Esophagus squamous epithelium (tissue), 5 donors: Measurements from ENCODE around the gene NUP42. TPM values are rescaled to one million over a fixed set of nuclear protein-coding genes. Genes with fewer than 3 reads are reported as not detected.

Experiments used
- DNase-seq: peaks from one replicate; lab custom pipeline; 2025; lab: John Stamatoyannopoulos, UW
- H3K27ac ChIP-seq, 4 donors: fragments of 200-600 bp; sonication (generic); one replicate each; pipeline ENCODE4 v1.5.1; 2016 to 2019; ENCODE audit warnings: mild to moderate bottlenecking in 1 of 4
- H3K27me3 ChIP-seq, 4 donors: fragments of 200-600 bp; sonication (generic); 1 replicate in 3 of 4; 2 replicates in 1 of 4; pipeline versions ENCODE4 v1.5.1 to v1.6.0; 2017 to 2021; ENCODE audit warnings: antibody characterized with exemption in 1 of 4
- H3K36me3 ChIP-seq, 3 donors: fragments of 200-600 bp; sonication (generic); one replicate each; pipeline ENCODE4 v1.5.1; 2016 to 2019
- H3K4me1 ChIP-seq, 3 donors: fragments of 200-600 bp; sonication (generic); one replicate each; pipeline ENCODE4 v1.5.1; 2017 to 2019
- H3K4me3 ChIP-seq, 4 donors: fragments of 200-600 bp; sonication (generic); 1 replicate in 3 of 4; 2 replicates in 1 of 4; pipeline ENCODE4 v1.5.1; 2016 to 2019; ENCODE audit warnings: mild to moderate bottlenecking in 2 of 4, moderate library complexity in 1 of 4
- H3K9me3 ChIP-seq, 3 donors: fragments of 200-600 bp; sonication (generic); one replicate each; pipeline ENCODE4 v1.5.1; 2016 to 2019
- CTCF ChIP-seq, 6 experiments: fragments of 450-650 bp in 4 of 6; fragments of 200-600 bp in 2 of 6; sonication (generic) in 2 of 6; IDR thresholded peaks; one replicate each; pipeline ENCODE4 v1.5.1; 2016 to 2019; ENCODE audit warnings: antibody characterized with exemption in 6 of 6, mild to moderate bottlenecking in 4 of 6, moderate library complexity in 4 of 6
- POLR2A ChIP-seq, 4 donors: fragments of 450-650 bp; IDR thresholded peaks; one replicate each; pipeline ENCODE4 v1.6.1; 2017; ENCODE audit warnings: antibody characterized with exemption in 4 of 4, mild to moderate bottlenecking in 4 of 4, moderate library complexity in 3 of 4
- WGBS, 2 donors: methylation state at CpG; one replicate each; pipeline ENCODE4 v1.1.5; 2018; 5-methylcytosine and 5-hydroxymethylcytosine counted together
- intact Hi-C: fragments of 100-400 bp; cut with DNase I; formaldehyde crosslinking; loops from one replicate; pipeline ENCODE4 v1.15.0; 2022
- total RNA-seq, 4 donors: library from RNA; depleted of rRNA; stranded (reverse); fragments of >200 nt; gene quantifications; one replicate each; pipeline ENCODE4 v1.1.0, GENCODE V29; 2016
- donor health status: DM: yes; HTN: yes; CAD: no.

The NUP42 gene
- total RNA-seq, 4 donors from 2014 or later = 15.5 to 34.3 (median 29.1) TPM

GRCh38 chr7:23167691-23168090 is 14.2 kb upstream of the NUP42 start:
- Histone ChIP-seq H3K27me3 (no peaks in the 10 kb centered on the region), H3K4me1 (no peaks in the 10 kb centered on the region), H3K36me3 (peaks cover 0 to 51% (median 0%) of the 10 kb centered on the region in 3 donors), H3K4me3 (no peak overlapping the region), H3K9me3 (no peaks in the 10 kb centered on the region), H3K27ac (no peak overlapping the region)
- intact Hi-C loops = no loop called here
- 92% methylated on average over 4 to 5 of the region's 5 CpGs for WGBS, 2 donors
- no peak for DNase-seq
- TF ChIP-seq CTCF (IDR thresholded peaks at IDR 0.05) (no peak), POLR2A (IDR thresholded peaks at IDR 0.05) (no peak)

GRCh38 chr7:23168111-23168885 is 13.6 kb upstream of the NUP42 start:
- Histone ChIP-seq H3K27me3 (no peaks in the 10 kb centered on the region), H3K4me3 (no peak overlapping the region), H3K4me1 (no peaks in the 10 kb centered on the region), H3K9me3 (no peaks in the 10 kb centered on the region), H3K27ac (no peak overlapping the region), H3K36me3 (peaks cover 0 to 53% (median 0%) of the 10 kb centered on the region in 3 donors)
- DNase-seq = no peak
- 89 to 95% methylated on average over 8 of the region's 8 CpGs for WGBS, 2 donors
- intact Hi-C loops = no loop called here
- TF ChIP-seq POLR2A (IDR thresholded peaks at IDR 0.05) = no peak
- TF ChIP-seq CTCF (IDR thresholded peaks at IDR 0.05) = no peak

DNA sequence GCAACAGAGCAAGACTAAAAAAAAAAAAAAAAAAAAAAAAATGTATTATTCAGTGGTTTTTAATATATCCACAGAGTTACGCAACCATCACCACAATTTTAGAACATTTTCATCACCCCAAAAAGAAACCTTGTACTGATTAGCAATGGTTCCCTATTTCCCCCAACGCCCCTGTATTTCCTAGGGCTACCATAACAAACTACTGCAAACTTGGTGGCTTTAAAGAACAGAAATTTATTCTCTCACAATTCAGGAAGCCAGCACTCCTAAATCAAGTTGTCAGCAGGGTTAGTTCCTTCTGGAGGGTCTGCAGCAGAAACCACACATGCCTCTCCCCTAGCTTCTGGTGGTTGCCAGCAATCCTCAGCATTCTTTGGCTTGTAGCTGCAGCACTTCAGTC is 5.9 kb upstream of the NUP42 start:
- Histone ChIP-seq H3K27ac (no peak overlapping the region), H3K4me1 (peaks cover 0 to 4% (median under 1%) of the 10 kb centered on the region in 3 donors), H3K36me3 (peaks cover 0 to 29% (median 0%) of the 10 kb centered on the region in 3 donors), H3K9me3 (no peaks in the 10 kb centered on the region), H3K27me3 (no peaks in the 10 kb centered on the region), H3K4me3 (no peak overlapping the region)
- intact Hi-C loops = no loop called here
- WGBS, 2 donors = 85% methylated on average over 2 of the region's 2 CpGs
- TF ChIP-seq CTCF (IDR thresholded peaks at IDR 0.05) (no peak), POLR2A (IDR thresholded peaks at IDR 0.05) (no peak)
- DNase-seq = no peak

DNA sequence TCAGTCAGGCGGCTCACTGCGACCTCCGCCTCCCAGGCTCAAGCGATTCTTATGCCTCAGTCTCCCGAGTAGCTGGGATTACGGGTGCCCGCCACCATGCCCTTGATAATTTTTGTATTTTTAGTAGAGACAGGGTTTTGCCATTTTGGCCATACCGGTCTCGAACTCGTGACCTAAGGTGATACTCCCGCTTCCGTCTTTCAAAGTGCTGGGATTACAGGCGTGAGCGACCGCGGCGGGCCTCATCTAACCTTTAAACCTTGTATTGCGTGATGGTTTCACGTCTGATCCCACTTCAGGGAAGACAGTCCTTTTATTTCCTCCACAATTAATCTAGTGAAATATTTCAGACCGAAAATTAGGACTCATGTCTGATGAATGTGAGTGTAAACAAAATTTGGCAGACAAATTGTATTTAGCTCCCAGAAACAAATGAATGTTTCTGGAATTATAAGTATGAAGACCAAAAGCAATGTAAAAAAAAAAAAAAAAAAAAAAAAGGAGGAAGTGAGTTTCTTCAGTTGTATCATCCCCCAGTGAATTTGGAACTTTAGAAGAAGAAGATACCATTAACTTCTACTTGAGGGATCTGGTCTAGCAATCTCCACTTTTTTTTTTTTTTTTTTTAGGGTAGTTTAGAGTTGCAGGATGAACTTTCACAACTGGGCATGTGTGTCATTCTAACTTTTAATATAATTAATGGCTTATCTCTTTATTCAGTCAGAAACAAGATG is 1.6 kb downstream of the NUP42 start:
- peak overlapping the region in 2 of 4 donors; percentile 79 to 89 for H3K4me3 ChIP-seq
- 91 to 92% methylated on average over 20 of the region's 20 CpGs for WGBS, 2 donors
- H3K4me1 ChIP-seq = peaks cover 12 to 57% (median 18%) of the 10 kb centered on the region in 3 donors
- H3K9me3 ChIP-seq = no peaks in the 10 kb centered on the region
- H3K27me3 ChIP-seq = no peaks in the 10 kb centered on the region
- H3K27ac ChIP-seq = peak overlapping the region in 1 of 4 donors; percentile 94
- TF ChIP-seq POLR2A (IDR thresholded peaks at IDR 0.05) (no peak), CTCF (IDR thresholded peaks at IDR 0.05) (no peak)
- intact Hi-C loops = loop anchor here (10.0 kb wide), 1 partner anchor 71 kb away; no protein-coding TSS in a partner anchor
- no peak for DNase-seq
- peaks cover 0 to 33% (median 6%) of the 10 kb centered on the region in 3 donors for H3K36me3 ChIP-seq

GRCh38 chr7:23184291-23184690 is 2.4 kb downstream of the NUP42 start:
- intact Hi-C loops = loop anchor here (10.0 kb wide), 1 partner anchor 71 kb away; no protein-coding TSS in a partner anchor
- Histone ChIP-seq H3K27me3 (no peaks in the 10 kb centered on the region), H3K9me3 (no peaks in the 10 kb centered on the region), H3K4me1 (peaks cover 12 to 57% (median 18%) of the 10 kb centered on the region in 3 donors), H3K27ac (no peak overlapping the region), H3K4me3 (no peak overlapping the region), H3K36me3 (peaks cover 7 to 41% (median 8%) of the 10 kb centered on the region in 3 donors)
- DNase-seq = no peak
- 56 to 58% methylated on average over 1 of the region's 1 CpG for WGBS, 2 donors
- no peak for TF ChIP-seq CTCF (IDR thresholded peaks at IDR 0.05)
- TF ChIP-seq POLR2A (IDR thresholded peaks at IDR 0.05) = no peak
